ENCODE results near the gene KDELR1. TPM values are rescaled to one million over a fixed set of nuclear protein-coding genes. Genes with fewer than 3 reads are reported as not detected.
A peak's percentile ranks its signal among the peaks of the same experiment; 100 is the strongest.

The KDELR1 gene
- total RNA-seq, 1 experiment from 2014 or later = 198 TPM

DNA sequence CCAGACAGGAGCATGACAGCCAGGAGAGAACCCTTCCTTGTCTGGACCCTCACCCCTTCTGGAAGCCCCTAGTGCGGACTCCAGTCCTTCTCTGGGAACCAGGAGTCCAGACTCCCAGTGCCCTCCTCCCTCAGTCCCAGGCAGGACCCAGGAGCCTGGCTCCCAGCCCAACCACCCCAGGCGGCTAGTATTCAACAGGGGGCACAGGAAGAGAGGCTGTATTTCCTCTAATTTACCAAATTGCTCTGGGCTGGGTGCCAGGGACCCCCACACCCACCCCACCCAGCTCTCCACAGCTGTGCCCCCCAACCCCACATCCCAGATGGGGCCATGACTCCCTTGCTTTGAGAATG lies 5.4 kb upstream of the KDELR1 start:
- H2BK20ac ChIP-seq (ENCODE audit: low read depth, low read length, poor library complexity, severe bottlenecking) = no peak overlapping the region
- Mint-ChIP-seq H3K4me1 (peaks cover 51 to 79% of the 10 kb centered on the region in 2 experiments), H3K27ac (no peak overlapping the region), H3K4me3 (peak overlapping the region in 1 of 2 experiments; percentile 24; a peak in 2 of 5 replicates), H3K9me3 (no peaks in the 10 kb centered on the region; a peak in 1 of 5 replicates), H3K27me3 (ENCODE audit: low read depth) (peaks cover 59% of the 10 kb centered on the region), H3K36me3 (ENCODE audit: insufficient read depth in 1 of 3, low read depth in 3 of 3) (no peaks in the 10 kb centered on the region; a peak in 1 of 7 replicates)
- H2BK120ac ChIP-seq (ENCODE audit: low read depth, low read length, poor library complexity, severe bottlenecking) = no peak overlapping the region
- no peak overlapping the region for H3K27ac ChIP-seq (ENCODE audit: insufficient read length, low read depth, low read length)
- no peaks in the 10 kb centered on the region for H4K20me1 ChIP-seq (ENCODE audit: control insufficient read depth, insufficient read depth, insufficient read length)
- H3K4me2 ChIP-seq (ENCODE audit: insufficient read depth, insufficient read length, low read length) = no peak overlapping the region
- no peak overlapping the region for H4K5ac ChIP-seq (ENCODE audit: insufficient read length, low read depth, low read length)
- peaks cover 20% of the 10 kb centered on the region for H3K23me2 ChIP-seq (ENCODE audit: insufficient read length, low read depth, low read length, poor library complexity, severe bottlenecking)
- no peak overlapping the region for H3K14ac ChIP-seq (ENCODE audit: insufficient read depth, low read length)
- H3K27me3 ChIP-seq (ENCODE audit: insufficient read depth, low read length) = peaks cover 8% of the 10 kb centered on the region; the same call in 1 of the 2 replicates
- DNase-seq = no peak
- no peak overlapping the region for H3T11ph ChIP-seq (ENCODE audit: low read length)
- WGBS (ENCODE audit: extremely low coverage, insufficient read length, low lambda C conversion rate) = no CpG with 5 or more reads among the region's 2 CpGs
- no peaks in the 10 kb centered on the region for H3K9me3 ChIP-seq (ENCODE audit: control insufficient read depth, low read depth, low read length)
- H3K4me1 ChIP-seq (ENCODE audit: insufficient read depth, low read length) = peaks cover 6% of the 10 kb centered on the region; the same call in 1 of the 2 replicates
- TF ChIP-seq CTCF (conservative IDR thresholded peaks at IDR 0.05) = no peak
- H2AK5ac ChIP-seq (ENCODE audit: insufficient read length, low read length) = no peak overlapping the region
- no peak overlapping the region for H4K8ac ChIP-seq (replicated peaks; ENCODE audit: insufficient read length, low read depth, low read length)
- no peak overlapping the region for H2AFZ ChIP-seq (ENCODE audit: low read length)
- no peak overlapping the region for H3K56ac ChIP-seq (ENCODE audit: insufficient read length, low read depth, low read length)
- H3K79me1 ChIP-seq (ENCODE audit: insufficient read depth, low read depth, low read length, poor library complexity, severe bottlenecking) = no peaks in the 10 kb centered on the region
- H4K91ac ChIP-seq (ENCODE audit: insufficient read length, low read depth, low read length) = no peak overlapping the region
- no peak overlapping the region for H3K9ac ChIP-seq (ENCODE audit: extremely low read depth, insufficient read length, low read length)
- H3K23ac ChIP-seq (ENCODE audit: insufficient read length, low read depth, low read length) = no peak overlapping the region
- no peak overlapping the region for H2BK5ac ChIP-seq (ENCODE audit: insufficient read length, low read length)
- no peaks in the 10 kb centered on the region; the same call in 1 of the 2 replicates for H3K79me2 ChIP-seq (ENCODE audit: insufficient read depth, low read length)
- no peak overlapping the region for H2BK15ac ChIP-seq (ENCODE audit: low read depth, low read length)
- no peak overlapping the region for H2BK12ac ChIP-seq (ENCODE audit: insufficient read length, low read depth, low read length)
- no peak overlapping the region for H3K18ac ChIP-seq (ENCODE audit: insufficient read length, low read depth, low read length)
- no peak overlapping the region for H3K4ac ChIP-seq (ENCODE audit: low read depth, low read length)
